MM.1S (cell line): Measurements from ENCODE around the gene TNFAIP1.

ENCODE experiments used
- EZH2 ChIP-seq: fragments of 300-600 bp; sonication (generic); optimal IDR thresholded peaks from 2 replicates; pipeline ENCODE3; 2017; ENCODE audit warnings: low read depth, mild to moderate bottlenecking, antibody characterized with exemption, low read length, mixed read lengths
- TF ChIP-seq, protein P1 (sequence below): fragments of 300-600 bp; sonication (generic); IDR thresholded peaks from 2 replicates; pipeline ENCODE4 v1.5.1; 2016; ENCODE audit warnings: antibody characterized with exemption, low read length, mixed read lengths

DNA sequence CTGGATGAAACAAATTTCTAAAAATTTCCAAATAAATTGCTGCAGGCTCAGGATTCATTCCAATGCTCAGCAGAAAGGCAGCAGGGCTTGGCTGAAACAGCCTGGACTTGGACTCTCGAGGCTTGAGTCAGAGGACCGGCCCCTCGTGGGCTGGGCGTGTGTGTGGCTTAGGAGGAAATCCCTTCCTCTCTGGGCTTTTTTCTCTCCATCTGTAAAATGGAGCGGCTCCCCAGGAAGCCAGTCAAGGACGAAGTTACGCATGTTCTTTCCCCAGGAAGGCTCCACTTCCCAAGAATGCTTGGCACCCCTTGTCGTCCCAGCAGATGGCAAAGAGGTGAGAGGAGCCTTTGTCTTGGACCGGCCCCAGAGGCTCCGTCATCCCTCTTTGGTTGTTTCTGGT, 56.9 kb downstream of the TNFAIP1 start:
- TF ChIP-seq, protein P1, sequence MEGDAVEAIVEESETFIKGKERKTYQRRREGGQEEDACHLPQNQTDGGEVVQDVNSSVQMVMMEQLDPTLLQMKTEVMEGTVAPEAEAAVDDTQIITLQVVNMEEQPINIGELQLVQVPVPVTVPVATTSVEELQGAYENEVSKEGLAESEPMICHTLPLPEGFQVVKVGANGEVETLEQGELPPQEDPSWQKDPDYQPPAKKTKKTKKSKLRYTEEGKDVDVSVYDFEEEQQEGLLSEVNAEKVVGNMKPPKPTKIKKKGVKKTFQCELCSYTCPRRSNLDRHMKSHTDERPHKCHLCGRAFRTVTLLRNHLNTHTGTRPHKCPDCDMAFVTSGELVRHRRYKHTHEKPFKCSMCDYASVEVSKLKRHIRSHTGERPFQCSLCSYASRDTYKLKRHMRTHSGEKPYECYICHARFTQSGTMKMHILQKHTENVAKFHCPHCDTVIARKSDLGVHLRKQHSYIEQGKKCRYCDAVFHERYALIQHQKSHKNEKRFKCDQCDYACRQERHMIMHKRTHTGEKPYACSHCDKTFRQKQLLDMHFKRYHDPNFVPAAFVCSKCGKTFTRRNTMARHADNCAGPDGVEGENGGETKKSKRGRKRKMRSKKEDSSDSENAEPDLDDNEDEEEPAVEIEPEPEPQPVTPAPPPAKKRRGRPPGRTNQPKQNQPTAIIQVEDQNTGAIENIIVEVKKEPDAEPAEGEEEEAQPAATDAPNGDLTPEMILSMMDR = no peak
- TF ChIP-seq EZH2 = no peak
